HFFc6 (cell line): ENCODE data around the gene PLVAP. TPM values are rescaled to one million over a fixed set of nuclear protein-coding genes. Genes with fewer than 3 reads are reported as not detected.
"Not testable (repeated sequence)": the region's sequence is repeated elsewhere in the genome, so short reads cannot be mapped to it uniquely, and the experiment has no call there.

ENCODE experiments used
- DNase-seq: peaks from one replicate; pipeline ENCODE4 v3.0.0-alpha.2; 2018
- H3K27ac Mint-ChIP-seq: 2 replicates; pipeline ENCODE4 v1.8.0; 2020; ENCODE audit warnings: mild to moderate bottlenecking, mixed read lengths
- H3K27me3 Mint-ChIP-seq: 2 replicates; pipeline ENCODE4 v1.8.0; 2021; ENCODE audit warnings: mild to moderate bottlenecking, moderate library complexity, mixed read lengths; ENCODE audit not compliant: insufficient read depth
- H3K36me3 Mint-ChIP-seq: 2 replicates; pipeline ENCODE4 v1.8.0; 2021; ENCODE audit warnings: low read depth, mixed read lengths
- H3K4me1 Mint-ChIP-seq: 2 replicates; pipeline ENCODE4 v1.8.0; 2020; ENCODE audit warnings: low read depth, mixed read lengths
- H3K4me3 Mint-ChIP-seq: 2 replicates; pipeline ENCODE4 v1.8.0; 2020; ENCODE audit warnings: mild to moderate bottlenecking, moderate library complexity, mixed read lengths
- H3K9me3 Mint-ChIP-seq: 2 replicates; pipeline ENCODE4 v1.8.0; 2020; ENCODE audit warnings: mild to moderate bottlenecking, mixed read lengths
- total RNA-seq, 6 experiments: library from RNA; stranded (reverse); fragmentation: NEBNext Ultra II Directional; extraction: Animal tissue kit (Norgen Biotek cat#: 25700); gene quantifications; 2 replicates in 1 of 6; 3 replicates in 5 of 6; pipeline ENCODE4 v1.2.3, GENCODE V29; 2021
- TF ChIP-seq, protein P1 (sequence below): fragments of 200-600 bp; sonication (generic); IDR thresholded peaks from 2 replicates; pipeline ENCODE4 v1.5.0; 2021; ENCODE audit warnings: antibody characterized with exemption, mild to moderate bottlenecking

The PLVAP gene
- total RNA-seq, 6 experiments from 2014 or later, result not detected

DNA sequence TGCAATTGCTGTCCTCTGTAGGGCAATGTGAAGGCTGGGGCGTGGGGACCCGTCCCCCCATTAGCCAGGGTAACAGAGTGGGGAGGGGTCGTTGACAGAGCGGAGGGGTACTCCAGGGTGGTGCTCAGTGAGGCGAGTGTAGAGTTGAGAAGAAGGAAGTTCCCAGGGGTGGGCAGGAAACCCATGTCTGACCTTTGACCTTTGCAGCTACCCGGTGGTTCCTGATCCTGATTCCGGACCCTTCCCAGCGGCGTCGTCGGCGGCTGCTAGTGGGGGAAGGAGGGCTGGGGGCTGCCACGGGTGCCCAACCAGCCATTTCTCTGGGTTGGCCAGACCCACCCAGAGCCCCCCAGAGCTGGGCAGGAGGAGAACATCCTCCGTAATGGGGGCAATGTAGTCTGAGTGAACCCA is 2.1 kb upstream of the PLVAP start:
- peaks cover 7% of the 10 kb centered on the region; the same call in 1 of the 2 replicates for H3K36me3 Mint-ChIP-seq
- H3K4me1 Mint-ChIP-seq, result peaks cover 4% of the 10 kb centered on the region; the same call in 1 of the 2 replicates
- TF ChIP-seq, protein P1, sequence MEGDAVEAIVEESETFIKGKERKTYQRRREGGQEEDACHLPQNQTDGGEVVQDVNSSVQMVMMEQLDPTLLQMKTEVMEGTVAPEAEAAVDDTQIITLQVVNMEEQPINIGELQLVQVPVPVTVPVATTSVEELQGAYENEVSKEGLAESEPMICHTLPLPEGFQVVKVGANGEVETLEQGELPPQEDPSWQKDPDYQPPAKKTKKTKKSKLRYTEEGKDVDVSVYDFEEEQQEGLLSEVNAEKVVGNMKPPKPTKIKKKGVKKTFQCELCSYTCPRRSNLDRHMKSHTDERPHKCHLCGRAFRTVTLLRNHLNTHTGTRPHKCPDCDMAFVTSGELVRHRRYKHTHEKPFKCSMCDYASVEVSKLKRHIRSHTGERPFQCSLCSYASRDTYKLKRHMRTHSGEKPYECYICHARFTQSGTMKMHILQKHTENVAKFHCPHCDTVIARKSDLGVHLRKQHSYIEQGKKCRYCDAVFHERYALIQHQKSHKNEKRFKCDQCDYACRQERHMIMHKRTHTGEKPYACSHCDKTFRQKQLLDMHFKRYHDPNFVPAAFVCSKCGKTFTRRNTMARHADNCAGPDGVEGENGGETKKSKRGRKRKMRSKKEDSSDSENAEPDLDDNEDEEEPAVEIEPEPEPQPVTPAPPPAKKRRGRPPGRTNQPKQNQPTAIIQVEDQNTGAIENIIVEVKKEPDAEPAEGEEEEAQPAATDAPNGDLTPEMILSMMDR, result no peak
- peaks cover 16% of the 10 kb centered on the region for H3K27me3 Mint-ChIP-seq
- no peaks in the 10 kb centered on the region for H3K9me3 Mint-ChIP-seq
- no peak overlapping the region for H3K27ac Mint-ChIP-seq
- no peak overlapping the region for H3K4me3 Mint-ChIP-seq
- no peak for DNase-seq

DNA sequence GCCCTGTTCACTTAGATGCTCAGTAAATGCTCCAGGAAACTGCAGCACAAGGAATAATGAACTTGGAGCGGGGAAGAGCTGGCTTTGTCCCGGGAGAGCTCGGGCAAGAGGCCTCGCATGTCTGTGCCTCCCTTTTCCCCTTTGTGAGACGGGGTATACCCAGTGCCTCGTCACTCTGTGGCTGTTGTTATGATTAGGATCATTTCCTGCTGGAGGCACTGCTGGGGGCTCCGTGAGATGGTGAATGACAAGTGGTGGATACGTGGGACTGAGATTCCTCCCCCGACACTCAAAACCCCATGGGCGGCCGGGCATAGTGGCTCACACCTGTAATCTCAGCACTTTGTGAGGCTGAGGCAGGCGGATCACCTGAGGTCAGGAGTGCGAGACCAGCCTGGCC is 1.1 kb upstream of the PLVAP start:
- Mint-ChIP-seq H3K4me3 (no peak overlapping the region), H3K27ac (no peak overlapping the region), H3K27me3 (peaks cover 16% of the 10 kb centered on the region), H3K36me3 (peaks cover 7% of the 10 kb centered on the region; the same call in 1 of the 2 replicates), H3K4me1 (peaks cover 4% of the 10 kb centered on the region; the same call in 1 of the 2 replicates), H3K9me3 (no peaks in the 10 kb centered on the region)
- TF ChIP-seq, protein P1, result no peak
- no peak for DNase-seq

DNA sequence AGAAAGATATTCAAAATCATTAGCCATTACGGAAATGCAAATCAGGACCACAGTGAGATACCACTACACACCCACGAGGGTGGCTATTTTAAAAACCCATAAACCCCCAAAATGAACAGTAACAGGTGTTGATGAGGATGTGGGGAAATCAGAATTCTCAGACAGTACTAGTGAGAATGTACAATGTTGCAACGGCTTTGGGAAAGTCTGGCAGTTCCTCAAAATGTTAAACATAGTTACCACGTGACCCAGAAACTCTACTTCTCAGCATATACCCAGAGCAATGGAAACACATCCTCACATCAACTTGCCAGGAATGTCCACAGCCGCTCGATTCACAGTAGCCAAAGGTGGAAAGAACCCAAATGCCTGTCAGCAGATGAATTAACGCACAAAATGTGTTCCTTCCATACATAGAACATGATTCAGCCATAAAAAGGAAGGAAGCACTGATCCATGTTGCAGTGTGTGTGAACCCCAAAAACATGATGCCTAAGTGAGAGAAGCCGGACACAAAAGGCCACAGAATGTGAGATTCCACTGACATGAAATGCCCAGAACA is 7.0 kb downstream of the PLVAP start:
- no peak overlapping the region for H3K27ac Mint-ChIP-seq
- H3K36me3 Mint-ChIP-seq, result no peaks in the 10 kb centered on the region
- peaks cover 7% of the 10 kb centered on the region; the same call in 1 of the 2 replicates for H3K4me1 Mint-ChIP-seq
- no peaks in the 10 kb centered on the region for H3K9me3 Mint-ChIP-seq
- no peak overlapping the region for H3K4me3 Mint-ChIP-seq
- TF ChIP-seq, protein P1, result no peak
- peaks cover 14% of the 10 kb centered on the region for H3K27me3 Mint-ChIP-seq
- DNase-seq, result no peak

- H3K27me3 Mint-ChIP-seq, result peaks cover 25% of the 10 kb centered on the region
These were observed 11.8 kb downstream of the PLVAP start for GRCh38 chr19:17365361-17365760.

GRCh38 chr19:17363852-17364605 is 13.1 kb downstream of the PLVAP start:
- H3K27me3 Mint-ChIP-seq, result peaks cover 26% of the 10 kb centered on the region
- H3K4me3 Mint-ChIP-seq, H3K27ac Mint-ChIP-seq, DNase-seq, H3K4me1 Mint-ChIP-seq, H3K9me3 Mint-ChIP-seq, H3K36me3 Mint-ChIP-seq: not testable (repeated sequence)

More at GRCh38 chr19:17365361-17365760, 11.8 kb downstream of the PLVAP start:
- H3K27ac Mint-ChIP-seq, result no peak overlapping the region
- H3K4me1 Mint-ChIP-seq, result peaks cover 5% of the 10 kb centered on the region; the same call in 1 of the 2 replicates
- H3K36me3 Mint-ChIP-seq, result no peaks in the 10 kb centered on the region
- no peak overlapping the region for H3K4me3 Mint-ChIP-seq
- TF ChIP-seq, protein P1, result no peak
- no peak for DNase-seq
- no peaks in the 10 kb centered on the region for H3K9me3 Mint-ChIP-seq
